ENCODE results near the gene RNU5D-1. TPM values are rescaled to one million over a fixed set of nuclear protein-coding genes. Genes with fewer than 3 reads are reported as not detected.

RNU5D-1 gene
- total and polyA plus RNA-seq, 2 of the 13 experiments (the other 11 are each of a cell fraction or from before 2014, with no cell fraction given) = 165 TPM; not detected in 1

GRCh38 chr1:44721485-44722361 lies 9.2 kb downstream of the RNU5D-1 start (continued):
- peak in 1 of 2 experiments; percentile 49; a peak in 1 of 4 replicates for TF ChIP-seq REST (IDR thresholded peaks at IDR 0.05; ENCODE audit: borderline replicate concordance in 1 of 2, low read depth in 1 of 2, low read length in 2 of 2)
- TF ChIP-seq SMYD3 (CRISPR knock-in tag; IDR thresholded peaks at IDR 0.05) = no peak
- no peak for TF ChIP-seq TFDP2 (CRISPR knock-in tag; IDR thresholded peaks at IDR 0.05)
- peak; percentile 69 for TF ChIP-seq ATF3 (CRISPR knock-in tag; IDR thresholded peaks at IDR 0.05)
- TF ChIP-seq KDM2A (CRISPR knock-in tag; IDR thresholded peaks at IDR 0.05; ENCODE audit: borderline replicate concordance, low read depth) = 0 out of 2 replicates have a peak, but pooled peaks have one; percentile 13
- peak; percentile 34; the same call in 1 of the 2 replicates for TF ChIP-seq ZBED4 (CRISPR knock-in tag; IDR thresholded peaks at IDR 0.05; ENCODE audit: borderline replicate concordance)
- TF ChIP-seq ZEB1 (IDR thresholded peaks at IDR 0.05; ENCODE audit: insufficient replicate concordance, low read depth) = peak; percentile 84
- TF ChIP-seq ZNF749 (CRISPR knock-in tag; IDR thresholded peaks at IDR 0.05; ENCODE audit: borderline replicate concordance) = peak; percentile 84; the same call in 1 of the 2 replicates
- 0 out of 2 replicates have a peak, but pooled peaks have one; percentile 54 for TF ChIP-seq POGK (CRISPR knock-in tag; conservative IDR thresholded peaks at IDR 0.05)
- no peak for TF ChIP-seq ZNF496 (CRISPR knock-in tag; IDR thresholded peaks at IDR 0.05; ENCODE audit: insufficient replicate concordance)
- no peak for TF ChIP-seq XRCC5 (optimal IDR thresholded peaks at IDR 0.05; ENCODE audit: low read length)
- TF ChIP-seq NFE2 (CRISPR knock-in tag; IDR thresholded peaks at IDR 0.05) = no peak
- TF ChIP-seq MBD4 (IDR thresholded peaks at IDR 0.05; ENCODE audit: borderline replicate concordance, low read length) = peak; percentile 97
- peak; percentile 86 for TF ChIP-seq ZNF614 (CRISPR knock-in tag; IDR thresholded peaks at IDR 0.05; ENCODE audit: borderline replicate concordance)
- TF ChIP-seq IKZF1 (IDR thresholded peaks at IDR 0.05) = no peak
- peak; percentile 100 for TF ChIP-seq POLR2G (IDR thresholded peaks at IDR 0.05; ENCODE audit: low read depth, low read length)
- peak; percentile 95 for TF ChIP-seq ZNF124 (CRISPR knock-in tag; IDR thresholded peaks at IDR 0.05)

Data from HepG2 (cell line).